ENCODE measurements around the gene SPTBN2.
A peak's percentile ranks its signal among the peaks of the same experiment; 100 is the strongest.

DNA sequence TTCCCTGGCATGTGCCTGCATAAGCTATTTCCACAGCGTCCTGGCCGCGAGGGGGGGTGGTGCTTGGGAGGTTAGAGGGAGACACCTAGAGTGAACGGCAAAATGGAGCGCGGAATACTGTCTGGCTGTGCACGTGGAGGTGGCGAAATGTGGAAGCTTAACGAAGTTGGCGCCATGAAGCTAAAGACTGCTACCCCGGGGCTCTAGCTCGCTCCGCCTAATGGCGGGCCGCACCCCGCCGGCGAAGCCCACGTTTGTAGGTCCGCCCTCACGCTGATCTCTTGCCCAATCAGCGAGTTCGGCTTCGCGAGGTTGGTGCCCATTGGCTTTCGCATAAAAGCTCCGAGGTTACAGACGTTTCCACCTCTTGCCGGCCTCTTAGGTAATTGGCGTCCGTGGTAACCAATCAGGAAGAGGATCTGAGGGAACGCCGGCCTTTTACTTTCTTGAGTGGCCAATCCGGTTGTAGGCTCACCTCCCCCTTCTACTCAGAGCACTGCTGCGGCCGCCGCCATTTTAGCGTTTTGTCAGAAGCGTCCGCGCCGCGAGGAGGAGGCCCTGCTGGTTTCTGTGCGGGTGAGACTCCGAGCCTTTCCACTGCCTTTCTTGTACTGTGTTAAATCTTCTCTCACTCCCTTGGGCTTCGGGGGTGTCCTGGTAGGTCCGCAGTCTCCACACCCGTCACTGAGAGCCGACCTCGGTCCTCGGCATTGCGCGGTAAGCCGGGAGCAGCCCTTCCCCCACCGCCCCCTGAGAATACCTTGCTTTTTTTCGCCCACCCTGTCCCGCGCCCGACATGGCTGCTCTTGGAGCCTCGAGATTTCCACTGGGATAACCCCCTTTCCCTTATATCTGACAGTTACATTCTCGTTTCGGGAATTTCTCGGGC lies 90.6 kb downstream of the SPTBN2 start, which contains the start of gene RBM4:
- TF ChIP-seq, protein P1, sequence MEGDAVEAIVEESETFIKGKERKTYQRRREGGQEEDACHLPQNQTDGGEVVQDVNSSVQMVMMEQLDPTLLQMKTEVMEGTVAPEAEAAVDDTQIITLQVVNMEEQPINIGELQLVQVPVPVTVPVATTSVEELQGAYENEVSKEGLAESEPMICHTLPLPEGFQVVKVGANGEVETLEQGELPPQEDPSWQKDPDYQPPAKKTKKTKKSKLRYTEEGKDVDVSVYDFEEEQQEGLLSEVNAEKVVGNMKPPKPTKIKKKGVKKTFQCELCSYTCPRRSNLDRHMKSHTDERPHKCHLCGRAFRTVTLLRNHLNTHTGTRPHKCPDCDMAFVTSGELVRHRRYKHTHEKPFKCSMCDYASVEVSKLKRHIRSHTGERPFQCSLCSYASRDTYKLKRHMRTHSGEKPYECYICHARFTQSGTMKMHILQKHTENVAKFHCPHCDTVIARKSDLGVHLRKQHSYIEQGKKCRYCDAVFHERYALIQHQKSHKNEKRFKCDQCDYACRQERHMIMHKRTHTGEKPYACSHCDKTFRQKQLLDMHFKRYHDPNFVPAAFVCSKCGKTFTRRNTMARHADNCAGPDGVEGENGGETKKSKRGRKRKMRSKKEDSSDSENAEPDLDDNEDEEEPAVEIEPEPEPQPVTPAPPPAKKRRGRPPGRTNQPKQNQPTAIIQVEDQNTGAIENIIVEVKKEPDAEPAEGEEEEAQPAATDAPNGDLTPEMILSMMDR (IDR thresholded peaks at IDR 0.05) = 0 out of 3 replicates have a peak, but pooled peaks have one; percentile 6
- TF ChIP-seq MYC (IDR thresholded peaks at IDR 0.05; ENCODE audit: borderline replicate concordance, low read length) (peak; percentile 68), RNF2 (IDR thresholded peaks at IDR 0.05; ENCODE audit: borderline replicate concordance, low read depth) (no peak), NR3C1 (IDR thresholded peaks at IDR 0.05) (no peak), RAD21 (conservative IDR thresholded peaks at IDR 0.05 in 1 of 2, IDR thresholded peaks at IDR 0.05 in 1 of 2) (no peak), CEBPB (IDR thresholded peaks at IDR 0.05) (peak in 1 of 2 experiments; percentile 67; a peak in 1 of 4 replicates), FOSL2 (IDR thresholded peaks at IDR 0.05) (no peak), FOSL2 (CRISPR knock-in tag; IDR thresholded peaks at IDR 0.05) (0 out of 2 replicates have a peak, but pooled peaks have one; percentile 18), GATA3 (IDR thresholded peaks at IDR 0.05; ENCODE audit: borderline replicate concordance) (no peak), SMC3 (IDR thresholded peaks at IDR 0.05) (no peak)
- TF ChIP-seq, protein P2, sequence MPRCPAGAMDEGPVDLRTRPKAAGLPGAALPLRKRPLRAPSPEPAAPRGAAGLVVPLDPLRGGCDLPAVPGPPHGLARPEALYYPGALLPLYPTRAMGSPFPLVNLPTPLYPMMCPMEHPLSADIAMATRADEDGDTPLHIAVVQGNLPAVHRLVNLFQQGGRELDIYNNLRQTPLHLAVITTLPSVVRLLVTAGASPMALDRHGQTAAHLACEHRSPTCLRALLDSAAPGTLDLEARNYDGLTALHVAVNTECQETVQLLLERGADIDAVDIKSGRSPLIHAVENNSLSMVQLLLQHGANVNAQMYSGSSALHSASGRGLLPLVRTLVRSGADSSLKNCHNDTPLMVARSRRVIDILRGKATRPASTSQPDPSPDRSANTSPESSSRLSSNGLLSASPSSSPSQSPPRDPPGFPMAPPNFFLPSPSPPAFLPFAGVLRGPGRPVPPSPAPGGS (IDR thresholded peaks at IDR 0.05) = peak; percentile 88; the same call in 2 of the 3 replicates
- TF ChIP-seq, protein P3, sequence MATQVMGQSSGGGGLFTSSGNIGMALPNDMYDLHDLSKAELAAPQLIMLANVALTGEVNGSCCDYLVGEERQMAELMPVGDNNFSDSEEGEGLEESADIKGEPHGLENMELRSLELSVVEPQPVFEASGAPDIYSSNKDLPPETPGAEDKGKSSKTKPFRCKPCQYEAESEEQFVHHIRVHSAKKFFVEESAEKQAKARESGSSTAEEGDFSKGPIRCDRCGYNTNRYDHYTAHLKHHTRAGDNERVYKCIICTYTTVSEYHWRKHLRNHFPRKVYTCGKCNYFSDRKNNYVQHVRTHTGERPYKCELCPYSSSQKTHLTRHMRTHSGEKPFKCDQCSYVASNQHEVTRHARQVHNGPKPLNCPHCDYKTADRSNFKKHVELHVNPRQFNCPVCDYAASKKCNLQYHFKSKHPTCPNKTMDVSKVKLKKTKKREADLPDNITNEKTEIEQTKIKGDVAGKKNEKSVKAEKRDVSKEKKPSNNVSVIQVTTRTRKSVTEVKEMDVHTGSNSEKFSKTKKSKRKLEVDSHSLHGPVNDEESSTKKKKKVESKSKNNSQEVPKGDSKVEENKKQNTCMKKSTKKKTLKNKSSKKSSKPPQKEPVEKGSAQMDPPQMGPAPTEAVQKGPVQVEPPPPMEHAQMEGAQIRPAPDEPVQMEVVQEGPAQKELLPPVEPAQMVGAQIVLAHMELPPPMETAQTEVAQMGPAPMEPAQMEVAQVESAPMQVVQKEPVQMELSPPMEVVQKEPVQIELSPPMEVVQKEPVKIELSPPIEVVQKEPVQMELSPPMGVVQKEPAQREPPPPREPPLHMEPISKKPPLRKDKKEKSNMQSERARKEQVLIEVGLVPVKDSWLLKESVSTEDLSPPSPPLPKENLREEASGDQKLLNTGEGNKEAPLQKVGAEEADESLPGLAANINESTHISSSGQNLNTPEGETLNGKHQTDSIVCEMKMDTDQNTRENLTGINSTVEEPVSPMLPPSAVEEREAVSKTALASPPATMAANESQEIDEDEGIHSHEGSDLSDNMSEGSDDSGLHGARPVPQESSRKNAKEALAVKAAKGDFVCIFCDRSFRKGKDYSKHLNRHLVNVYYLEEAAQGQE (IDR thresholded peaks at IDR 0.05) = 0 out of 2 replicates have a peak, but pooled peaks have one; percentile 27
